GM19193 (cell line): Measurements from ENCODE around the gene BMP8B.

ENCODE experiments used
- POLR2A ChIP-seq: IDR thresholded peaks from 4 replicates; pipeline ENCODE4 v1.6.1; 2011; ENCODE audit not compliant: insufficient read depth, insufficient read length; ENCODE audit errors: extremely low read depth

Gene BMP8B

GRCh38 chr1:39788758-39789570 is at the start of gene BMP8B:
Gene BMP8B (minus strand): TSS chr1:39788865. CDS start chr1:39788485, 380 bp downstream.
- TF ChIP-seq POLR2A: peak; percentile 42

GRCh38 chr1:39836595-39837110 is 48.0 kb upstream of the BMP8B start:
- TF ChIP-seq POLR2A: no peak

GRCh38 chr1:39835935-39836594 is 47.4 kb upstream of the BMP8B start:
- no peak for TF ChIP-seq POLR2A

- no peak for TF ChIP-seq POLR2A
These were observed 46.4 kb upstream of the BMP8B start for GRCh38 chr1:39835110-39835509.

- TF ChIP-seq POLR2A: no peak
These were observed 45.1 kb upstream of the BMP8B start for GRCh38 chr1:39833621-39834385.

- no peak for TF ChIP-seq POLR2A
These were observed 44.5 kb upstream of the BMP8B start for GRCh38 chr1:39833121-39833520.

- TF ChIP-seq POLR2A: no peak
These were observed 43.6 kb upstream of the BMP8B start for GRCh38 chr1:39832294-39832693.

GRCh38 chr1:39829791-39830533 is 41.3 kb upstream of the BMP8B start:
- TF ChIP-seq POLR2A: no peak

GRCh38 chr1:39828734-39829133 is 40.1 kb upstream of the BMP8B start:
- TF ChIP-seq POLR2A: no peak

- no peak for TF ChIP-seq POLR2A
These were observed 38.5 kb upstream of the BMP8B start for GRCh38 chr1:39827201-39827600.

- TF ChIP-seq POLR2A: no peak
These were observed 37.9 kb upstream of the BMP8B start for GRCh38 chr1:39826583-39826982.

GRCh38 chr1:39825432-39825941 is 36.8 kb upstream of the BMP8B start:
- TF ChIP-seq POLR2A: no peak

- no peak for TF ChIP-seq POLR2A
These were observed 33.5 kb upstream of the BMP8B start for GRCh38 chr1:39822146-39822545.

GRCh38 chr1:39819091-39819812 is 30.6 kb upstream of the BMP8B start:
- no peak for TF ChIP-seq POLR2A
